Activated T-helper 1 cell treated with Interleukin-2 at 50 U/mL for 16 hours (primary cell): ENCODE data around the gene PCAT7.
"Not testable (repeated sequence)": the region's sequence is repeated elsewhere in the genome, so short reads cannot be mapped to it uniquely, and the experiment has no call there.

Experiments used
- DNase-seq: peaks from one replicate; pipeline ENCODE4 v3.0.0-alpha.2; 2020; ENCODE audit warnings: low read depth

Gene PCAT7

GRCh38 chr9:94563548-94563947 is 8.7 kb downstream of the PCAT7 start:
- no peak for DNase-seq

DNA sequence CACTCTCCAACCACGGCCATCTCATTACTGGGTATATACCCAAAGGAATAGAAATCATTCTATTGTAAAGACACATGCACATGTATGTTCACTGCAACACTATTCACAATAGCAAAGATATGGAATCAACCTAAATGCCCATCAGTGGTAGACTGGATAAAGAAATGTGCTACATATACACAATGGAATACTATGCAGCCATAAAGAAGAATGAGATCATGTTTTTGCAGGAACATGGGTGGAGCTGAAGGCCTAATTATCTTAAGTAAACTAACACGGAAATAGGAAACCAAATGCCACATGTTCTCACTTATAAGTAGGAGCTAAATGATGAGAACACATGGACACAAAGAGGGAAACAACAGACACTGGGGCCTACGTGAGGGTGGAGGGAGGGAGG is 9.4 kb downstream of the PCAT7 start:
- not testable (repeated sequence) for DNase-seq

- DNase-seq: no peak
Observed at GRCh38 chr9:94566550-94566949, 11.7 kb downstream of the PCAT7 start.

DNA sequence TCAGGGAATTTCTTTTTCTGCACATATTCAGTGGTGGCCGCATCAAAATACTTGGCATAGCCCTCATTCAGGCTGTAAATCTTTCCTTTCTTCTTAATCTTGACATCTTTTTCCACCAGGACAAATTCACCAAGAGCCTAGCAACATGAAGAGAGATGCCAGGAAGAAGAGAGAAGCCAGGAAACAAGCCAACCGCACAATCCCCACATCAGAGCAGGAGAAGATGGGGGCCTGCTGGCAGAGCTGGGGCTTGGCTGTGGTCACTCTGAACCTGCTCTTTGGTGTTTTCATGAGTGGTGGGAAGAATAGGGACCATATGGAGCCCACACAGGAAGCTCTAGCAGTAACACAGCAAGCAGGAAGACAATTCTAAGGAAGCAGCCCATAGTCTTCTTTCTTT is 12.4 kb downstream of the PCAT7 start:
- DNase-seq: no peak

DNA sequence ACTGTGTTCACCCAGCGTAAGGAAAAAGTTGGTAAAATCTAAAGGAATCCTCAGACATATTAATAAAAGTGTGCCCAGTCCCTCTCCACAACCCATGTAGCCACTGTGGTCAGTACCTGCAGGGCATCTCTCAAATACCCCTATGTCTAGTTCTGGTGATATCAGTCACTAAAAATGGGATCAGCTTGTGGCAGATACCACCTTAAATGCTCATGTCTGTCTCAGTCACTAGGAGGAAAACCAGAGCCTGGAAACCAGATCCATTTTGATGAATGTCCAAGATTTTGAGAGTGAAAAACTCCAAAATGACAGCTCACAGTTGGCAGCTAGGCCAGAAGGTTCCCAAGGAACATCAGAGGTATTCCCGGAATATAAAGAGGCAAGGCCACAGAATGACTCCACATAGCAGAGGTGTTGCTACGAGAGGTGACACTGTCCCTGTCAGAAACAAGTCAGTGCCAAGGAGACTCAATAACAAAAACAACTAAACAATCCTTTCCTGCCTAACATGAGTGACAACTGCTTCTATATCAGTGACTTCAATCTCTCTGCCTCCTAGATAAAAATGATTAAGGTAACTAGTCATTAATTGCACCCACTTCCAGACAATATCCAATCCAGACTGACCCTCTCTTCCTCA is 13.5 kb downstream of the PCAT7 start:
- DNase-seq: no peak

GRCh38 chr9:94568972-94569712 is 14.3 kb downstream of the PCAT7 start:
- DNase-seq: no peak

GRCh38 chr9:94576131-94576530 is 21.2 kb downstream of the PCAT7 start:
- no peak for DNase-seq

DNA sequence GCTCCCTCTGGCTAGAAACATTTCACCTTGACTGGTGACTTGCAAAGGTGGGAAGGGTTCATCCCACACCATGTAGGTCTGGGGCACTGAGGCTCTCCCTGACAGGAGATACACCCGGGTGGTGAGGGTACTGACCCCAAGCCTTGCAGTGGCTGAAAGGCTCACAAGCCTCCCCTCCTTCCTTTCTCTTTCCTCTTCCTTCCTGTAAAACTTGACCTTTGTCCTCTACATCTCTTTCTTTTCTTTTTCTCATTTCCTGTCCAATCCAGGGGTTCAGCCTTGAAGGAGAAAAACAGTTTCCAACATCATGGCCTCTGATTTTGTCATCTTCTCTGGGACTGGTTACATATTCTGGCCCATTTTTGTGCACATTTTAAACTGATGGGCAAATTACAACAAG is 22.2 kb downstream of the PCAT7 start:
- DNase-seq: no peak

DNA sequence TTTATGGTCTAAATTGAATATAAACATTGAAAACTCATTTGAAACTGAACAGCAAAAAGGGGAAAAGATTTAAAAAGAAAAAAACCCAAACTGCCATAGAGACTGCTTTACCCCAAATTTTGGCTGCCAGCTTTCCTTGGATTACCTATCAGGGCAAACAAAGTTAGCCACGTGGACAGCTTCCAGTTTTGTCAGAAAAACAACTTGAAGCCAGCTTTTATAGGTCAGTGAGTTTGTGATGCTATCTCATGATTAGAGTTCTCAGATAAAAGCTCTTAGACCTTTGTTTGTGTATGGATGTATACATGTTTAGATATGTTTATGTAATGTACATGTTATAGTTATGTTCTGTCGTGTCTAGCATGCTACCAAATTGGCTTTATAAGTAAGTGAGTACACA is 22.7 kb downstream of the PCAT7 start:
- DNase-seq: no peak

GRCh38 chr9:94581728-94582127 is 26.8 kb downstream of the PCAT7 start:
- DNase-seq: no peak

GRCh38 chr9:94584555-94584954 is 29.7 kb downstream of the PCAT7 start:
- no peak for DNase-seq

GRCh38 chr9:94586316-94586715 is 31.4 kb downstream of the PCAT7 start:
- no peak for DNase-seq

DNA sequence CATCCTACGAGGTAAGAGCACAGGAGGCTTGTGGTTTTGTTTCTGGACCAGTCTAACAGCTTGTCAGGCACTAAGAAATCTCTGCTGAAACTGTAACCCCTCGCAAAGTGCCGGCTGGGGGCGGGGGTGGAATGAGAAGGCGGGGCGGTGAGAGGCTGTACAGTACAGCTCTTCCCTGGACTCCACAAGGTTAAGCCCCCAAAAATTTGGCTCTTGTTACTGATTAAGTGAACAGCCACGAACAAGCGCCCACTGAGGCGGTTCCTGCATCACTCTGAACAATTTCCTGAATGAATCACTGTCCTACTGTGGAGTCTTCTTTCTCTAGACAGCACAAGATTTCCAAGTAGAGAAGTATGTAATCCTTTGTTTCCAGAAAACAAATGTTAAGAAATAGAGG is 31.9 kb downstream of the PCAT7 start:
- DNase-seq: no peak

GRCh38 chr9:94588681-94589080 is 33.8 kb downstream of the PCAT7 start:
- DNase-seq: no peak

DNA sequence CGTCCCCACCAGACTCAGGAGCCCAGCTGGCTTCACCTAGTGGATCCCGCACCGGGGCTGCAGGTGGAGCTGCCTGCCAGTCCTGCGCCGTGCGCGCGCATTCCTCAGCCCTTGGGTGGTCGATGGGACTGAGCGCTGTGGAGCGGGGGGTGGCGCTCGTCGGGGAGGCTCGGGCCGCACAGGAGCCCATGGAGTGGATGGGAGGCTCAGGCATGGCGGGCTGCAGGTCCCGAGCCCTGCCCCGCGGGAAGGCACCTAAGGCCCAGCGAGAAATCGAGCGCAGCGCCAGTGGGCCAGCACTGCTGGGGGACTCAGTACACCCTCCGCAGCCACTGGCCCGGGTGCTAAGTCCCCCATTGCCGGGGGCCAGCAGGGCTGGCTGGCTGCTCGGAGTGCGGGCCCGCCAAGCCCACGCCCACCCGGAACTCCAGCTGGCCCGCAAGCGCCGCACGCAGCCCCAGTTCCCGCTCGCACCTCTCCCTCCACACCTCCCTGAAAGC is 36.2 kb downstream of the PCAT7 start:
- not testable (repeated sequence) for DNase-seq

- DNase-seq: no peak
Observed at GRCh38 chr9:94591876-94592275, 37.0 kb downstream of the PCAT7 start.

- not testable (repeated sequence) for DNase-seq
Observed at GRCh38 chr9:94592683-94593082, 37.8 kb downstream of the PCAT7 start.

DNA sequence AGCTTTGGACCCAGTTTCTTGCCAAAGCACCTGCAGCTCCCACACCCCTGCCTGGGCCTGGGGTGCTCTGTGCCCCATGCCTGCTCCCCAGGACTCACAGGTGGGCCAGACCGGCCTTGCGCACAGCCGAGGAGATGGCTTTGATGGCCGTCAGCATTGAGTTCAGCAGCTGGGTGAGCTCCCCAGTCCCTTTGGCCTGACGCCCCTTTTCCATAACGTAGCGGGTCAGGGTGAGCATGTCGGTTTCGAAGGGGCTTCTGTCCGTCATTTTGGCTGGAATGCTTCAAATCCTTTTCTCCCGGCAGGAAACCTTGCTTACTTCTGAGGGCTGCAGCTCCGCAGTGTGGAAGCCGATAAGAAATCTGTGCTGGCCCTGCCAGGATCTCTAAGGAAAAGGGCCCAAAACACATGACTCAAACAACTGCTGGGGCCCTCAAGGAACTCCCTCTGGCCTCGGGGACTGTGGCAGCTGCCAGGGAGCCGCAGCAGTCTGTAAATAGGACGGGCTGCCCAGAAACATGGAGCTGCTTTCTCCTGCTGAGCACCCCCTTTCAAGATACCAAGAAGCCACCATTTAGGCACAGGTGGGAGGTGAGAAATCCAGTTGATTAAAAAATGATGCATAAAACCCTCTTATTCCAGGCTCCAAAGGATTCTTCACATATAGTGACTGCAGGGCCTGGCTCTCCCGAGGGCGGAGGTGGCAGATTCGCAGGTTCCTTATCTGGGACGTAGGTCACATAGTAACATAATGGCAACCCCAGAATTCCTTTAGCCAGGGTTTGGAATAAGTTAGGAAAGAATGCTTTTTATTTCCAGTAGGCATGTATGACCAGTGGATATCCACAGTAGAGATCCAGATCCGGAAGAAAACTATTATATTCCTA is 38.8 kb downstream of the PCAT7 start, which contains the start of gene FBP2:
TSS of gene FBP2 (minus strand) at position 366 of the 887 bp plus-strand sequence. CDS start at position 268, 98 bp downstream.
- no peak for DNase-seq

DNA sequence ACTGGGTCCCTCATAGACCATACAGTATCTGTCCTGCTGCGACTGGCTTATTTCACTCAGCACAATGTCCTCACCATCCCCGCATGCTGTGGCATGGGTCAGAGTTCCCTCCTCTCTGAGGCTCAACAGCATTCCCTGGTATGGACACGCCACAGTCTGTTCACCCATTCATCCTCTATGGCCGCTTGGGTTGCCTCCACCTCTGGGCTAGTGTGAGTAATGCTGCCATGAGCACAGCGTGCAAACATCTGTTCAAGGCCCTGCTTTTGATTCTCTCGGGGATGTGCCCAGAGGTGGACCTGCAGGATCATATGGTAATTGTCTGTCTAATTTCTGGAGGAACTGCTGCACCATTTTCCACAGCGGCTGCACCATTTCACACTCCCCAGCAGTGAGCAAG is 44.2 kb downstream of the PCAT7 start:
- DNase-seq: no peak

DNA sequence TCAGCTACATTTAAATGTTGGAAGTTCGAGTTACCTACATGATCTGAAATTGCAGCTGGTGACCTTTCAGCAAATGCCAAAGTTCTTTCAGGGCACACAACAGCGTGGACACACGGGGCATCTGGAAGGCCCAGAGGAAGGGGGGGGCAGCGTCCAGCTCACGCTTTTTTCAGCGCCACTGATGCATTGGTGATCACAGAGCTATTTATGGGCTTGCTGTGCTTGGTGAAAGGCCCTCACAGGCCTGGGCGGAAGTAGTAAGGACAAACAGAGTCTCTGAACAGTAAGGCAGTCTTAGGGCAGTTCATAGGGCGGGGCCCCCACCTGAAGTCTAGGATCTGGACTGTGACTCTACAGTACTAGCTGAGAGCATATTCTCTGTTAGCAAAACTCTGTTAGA is 45.4 kb downstream of the PCAT7 start:
- no peak for DNase-seq

DNA sequence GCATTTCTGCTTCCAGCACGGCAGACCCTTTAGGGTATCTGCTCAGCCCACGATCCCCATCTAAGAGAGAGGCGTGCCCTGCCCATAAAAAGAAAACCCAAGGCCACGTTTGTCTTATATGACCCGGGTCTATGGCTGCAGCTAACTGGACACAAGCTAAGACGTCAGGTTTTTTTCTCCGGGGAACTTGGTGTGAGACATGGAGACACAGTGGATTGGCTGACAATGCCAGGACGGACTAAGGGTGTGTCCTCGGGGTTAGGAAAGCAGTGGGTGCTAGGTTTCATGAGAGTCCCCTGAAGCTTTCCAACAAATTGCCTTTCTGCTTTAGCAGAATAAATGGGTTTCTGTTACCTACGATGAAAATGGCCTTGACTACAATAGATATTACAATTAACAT is 45.8 kb downstream of the PCAT7 start:
- DNase-seq: no peak

DNA sequence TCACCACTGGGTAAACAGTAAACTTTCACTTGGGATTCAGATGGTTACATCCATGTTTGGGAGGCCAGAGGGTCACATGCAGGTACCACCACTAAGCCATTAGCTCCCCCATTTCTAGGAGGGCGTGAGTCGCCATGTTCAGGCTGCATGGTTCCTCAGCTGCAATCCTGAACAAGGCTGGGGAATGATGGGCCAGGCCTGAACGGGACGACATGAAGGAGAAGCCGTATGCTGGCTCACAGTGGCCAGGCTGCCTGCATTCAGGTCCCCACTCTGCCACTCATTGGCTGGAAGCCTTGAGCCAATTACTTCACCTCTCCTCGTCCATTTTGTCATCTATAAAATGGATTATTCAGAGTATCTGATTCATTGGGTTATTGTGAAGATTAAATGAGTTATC is 47.8 kb downstream of the PCAT7 start:
- DNase-seq: no peak
